Keratinocyte (primary cell): Measurements from ENCODE around the gene SLC19A1. TPM values are rescaled to one million over a fixed set of nuclear protein-coding genes. Genes with fewer than 3 reads are reported as not detected.

ENCODE experiments used
- DNase-seq: peaks from one replicate; pipeline ENCODE4 v3.0.0-alpha.2; 2011; ENCODE audit warnings: low read depth, missing footprints, low spot score
- FAIRE-seq: peaks from 2 replicates; lab custom pipeline; 2011; peaks lifted over from hg19 to GRCh38; lab: Jason Lieb, UNC
- H2AFZ ChIP-seq: 2 replicates; pipeline ENCODE4 v1.6.0; 2012; ENCODE audit warnings: low read length, control low read depth, inconsistent platforms; ENCODE audit not compliant: control insufficient read depth
- H3K27ac ChIP-seq: 2 replicates; pipeline ENCODE4 v1.5.1; 2011; ENCODE audit warnings: low read length; ENCODE audit not compliant: control insufficient read depth, insufficient read depth
- H3K27me3 ChIP-seq: 3 replicates; pipeline ENCODE4 v1.6.0; 2011; ENCODE audit warnings: low read length; ENCODE audit not compliant: control insufficient read depth, insufficient read depth; ENCODE audit errors: extremely low read depth
- H3K36me3 ChIP-seq, 2 experiments: 2 replicates in 1 of 2; 3 replicates in 1 of 2; pipeline ENCODE4 v1.5.1; 2011; ENCODE audit warnings: low read length in 2 of 2, mild to moderate bottlenecking in 1 of 2; ENCODE audit not compliant: control insufficient read depth in 2 of 2, insufficient read depth in 2 of 2; ENCODE audit errors: extremely low read depth in 1 of 2
- H3K4me1 ChIP-seq: 3 replicates; pipeline ENCODE4 v1.5.1; 2011; ENCODE audit warnings: low read length; ENCODE audit not compliant: control insufficient read depth, insufficient read depth; ENCODE audit errors: extremely low read depth
- H3K4me2 ChIP-seq: 3 replicates; pipeline ENCODE4 v1.6.0; 2011; ENCODE audit warnings: low read depth, low read length; ENCODE audit not compliant: control insufficient read depth, insufficient read depth; ENCODE audit errors: extremely low read depth
- H3K4me3 ChIP-seq, 3 experiments: fragments of 200-600 bp in 1 of 3; sonication (generic) in 1 of 3; 2 replicates in 2 of 3; 3 replicates in 1 of 3; pipeline ENCODE4 v1.5.1; 2011 to 2016; ENCODE audit warnings: low read length in 3 of 3, mild to moderate bottlenecking in 3 of 3, control low read depth in 2 of 3, inconsistent platforms in 1 of 3, low read depth in 1 of 3, mixed read lengths in 1 of 3, mixed run types in 1 of 3, moderate library complexity in 1 of 3; ENCODE audit not compliant: control insufficient read depth in 2 of 3, insufficient read depth in 2 of 3; ENCODE audit errors: extremely low read depth in 1 of 3
- H3K79me2 ChIP-seq: 2 replicates; pipeline ENCODE4 v1.6.0; 2012; ENCODE audit warnings: low read length; ENCODE audit not compliant: control insufficient read depth, insufficient read depth
- H3K9ac ChIP-seq: 3 replicates; pipeline ENCODE4 v1.6.0; 2011; ENCODE audit warnings: low read length; ENCODE audit not compliant: control insufficient read depth, insufficient read depth; ENCODE audit errors: extremely low read depth
- H3K9me1 ChIP-seq: 3 replicates; pipeline ENCODE4 v1.6.0; 2011; ENCODE audit warnings: low read length; ENCODE audit not compliant: control insufficient read depth, insufficient read depth; ENCODE audit errors: extremely low read depth
- H3K9me3 ChIP-seq: 2 replicates; pipeline ENCODE4 v1.5.1; 2012; ENCODE audit warnings: low read depth, low read length; ENCODE audit not compliant: control insufficient read depth
- H4K20me1 ChIP-seq: 3 replicates; pipeline ENCODE4 v1.6.0; 2011; ENCODE audit warnings: low read length; ENCODE audit not compliant: control insufficient read depth, insufficient read depth; ENCODE audit errors: extremely low read depth
- EZH2 ChIP-seq: IDR thresholded peaks from one replicate; pipeline ENCODE4 v1.6.1; 2012; ENCODE audit warnings: inconsistent platforms, mild to moderate bottlenecking, low read length, moderate library complexity
- dilution Hi-C: fragments of 300-500 bp; cut with MboI; formaldehyde crosslinking; loops from one replicate; pipeline ENCODE4 v1.7.0; 2020; ENCODE audit warnings: low sequenced_read_pairs; ENCODE audit not compliant: extremely low pct_ligation_motif_present
- polyA plus RNA-seq, 5 experiments: library from polyadenylated mRNA; depleted of rRNA in 3 of 5; stranded (reverse) in 3 of 5; stranded (forward) in 1 of 5; unstranded in 1 of 5; fragments of >200 nt; gene quantifications; 1 replicate in 1 of 5; 2 replicates in 3 of 5; 3 replicates in 1 of 5; pipeline versions ENCODE4 v1.2.1 to v1.2.3, GENCODE V29; 2011 to 2012; ENCODE audit warnings: missing spikeins in 2 of 5, low read depth in 1 of 5, low replicate concordance in 1 of 5
- TF ChIP-seq, protein P1 (sequence below), 3 experiments: IDR thresholded peaks in 1 of 3; conservative IDR thresholded peaks in 1 of 3; optimal IDR thresholded peaks in 1 of 3; 2 replicates in 2 of 3; 3 replicates in 1 of 3; pipeline versions ENCODE3 to v1.5.1; 2011; ENCODE audit warnings: low read length in 3 of 3, mild to moderate bottlenecking in 3 of 3, moderate library complexity in 2 of 3, control low read depth in 1 of 3, inconsistent platforms in 1 of 3; ENCODE audit not compliant: insufficient read depth in 2 of 3; ENCODE audit errors: extremely low read depth in 1 of 3

The SLC19A1 gene
- polyA plus RNA-seq, 1 donor (not counting 4 experiments of a cell fraction or from before 2014, with no cell fraction given) = 3.8 TPM

DNA sequence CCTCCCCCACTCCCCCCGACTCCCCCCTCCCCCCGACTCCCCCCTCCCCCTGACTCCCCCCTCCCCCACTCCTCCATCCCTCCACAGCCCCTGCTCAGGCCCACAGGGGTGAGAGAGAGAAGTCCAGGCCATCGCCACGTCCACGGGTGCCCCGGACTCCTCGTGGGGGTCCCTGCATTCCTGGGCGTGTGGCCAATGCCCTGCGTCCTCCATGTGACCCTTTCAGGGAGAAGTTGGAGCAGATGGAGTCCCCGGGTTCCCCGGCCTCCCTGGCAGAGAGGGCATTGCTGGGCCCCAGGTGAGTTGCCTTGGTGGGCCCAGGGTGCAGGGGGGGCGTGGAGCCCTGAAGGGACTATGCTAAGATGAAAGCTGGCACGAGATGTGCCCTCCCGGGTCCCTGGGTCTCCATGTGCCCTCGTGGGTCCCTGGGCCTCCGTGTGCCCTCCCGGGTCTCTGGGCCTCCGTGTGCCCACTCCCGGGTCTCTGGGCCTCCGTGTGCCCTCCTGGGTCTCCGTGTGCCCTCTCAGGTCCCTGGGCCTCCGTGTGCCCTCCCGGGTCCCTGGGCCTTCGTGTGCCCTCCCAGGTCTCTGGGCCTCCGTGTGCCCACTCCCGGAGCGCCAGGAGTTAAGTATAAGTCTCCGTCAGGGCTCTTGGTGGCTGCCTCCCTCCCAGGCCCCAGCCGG is 52.0 kb downstream of the SLC19A1 start:
- no peak for FAIRE-seq
- H3K27ac ChIP-seq = no peak overlapping the region
- dilution Hi-C loops = no loop called here

DNA sequence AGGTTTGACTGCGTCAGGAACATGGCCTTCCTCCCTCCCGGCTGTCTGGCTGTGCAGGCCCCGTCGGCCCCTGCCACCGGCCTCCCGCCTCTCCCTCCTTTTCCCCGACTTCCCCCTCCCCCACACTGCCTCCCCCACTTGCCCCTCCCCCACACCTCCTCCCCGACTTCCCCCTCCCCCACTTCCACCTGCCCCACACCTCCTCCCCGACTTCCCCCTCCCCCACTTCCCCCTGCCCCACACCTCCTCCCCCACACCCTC is 52.6 kb downstream of the SLC19A1 start:
- Histone ChIP-seq H3K27me3 (no peaks in the 10 kb centered on the region), H3K9ac (no peak overlapping the region), H3K9me3 (no peaks in the 10 kb centered on the region), H3K36me3 (peaks cover 0 to 5% of the 10 kb centered on the region in 2 experiments), H3K79me2 (no peaks in the 10 kb centered on the region), H2AFZ (no peak overlapping the region), H3K27ac (no peak overlapping the region), H3K9me1 (no peaks in the 10 kb centered on the region), H3K4me3 (no peak overlapping the region), H4K20me1 (no peaks in the 10 kb centered on the region), H3K4me2 (no peak overlapping the region), H3K4me1 (no peaks in the 10 kb centered on the region)
- dilution Hi-C loops = no loop called here
- TF ChIP-seq EZH2 = no peak
- TF ChIP-seq, protein P1, sequence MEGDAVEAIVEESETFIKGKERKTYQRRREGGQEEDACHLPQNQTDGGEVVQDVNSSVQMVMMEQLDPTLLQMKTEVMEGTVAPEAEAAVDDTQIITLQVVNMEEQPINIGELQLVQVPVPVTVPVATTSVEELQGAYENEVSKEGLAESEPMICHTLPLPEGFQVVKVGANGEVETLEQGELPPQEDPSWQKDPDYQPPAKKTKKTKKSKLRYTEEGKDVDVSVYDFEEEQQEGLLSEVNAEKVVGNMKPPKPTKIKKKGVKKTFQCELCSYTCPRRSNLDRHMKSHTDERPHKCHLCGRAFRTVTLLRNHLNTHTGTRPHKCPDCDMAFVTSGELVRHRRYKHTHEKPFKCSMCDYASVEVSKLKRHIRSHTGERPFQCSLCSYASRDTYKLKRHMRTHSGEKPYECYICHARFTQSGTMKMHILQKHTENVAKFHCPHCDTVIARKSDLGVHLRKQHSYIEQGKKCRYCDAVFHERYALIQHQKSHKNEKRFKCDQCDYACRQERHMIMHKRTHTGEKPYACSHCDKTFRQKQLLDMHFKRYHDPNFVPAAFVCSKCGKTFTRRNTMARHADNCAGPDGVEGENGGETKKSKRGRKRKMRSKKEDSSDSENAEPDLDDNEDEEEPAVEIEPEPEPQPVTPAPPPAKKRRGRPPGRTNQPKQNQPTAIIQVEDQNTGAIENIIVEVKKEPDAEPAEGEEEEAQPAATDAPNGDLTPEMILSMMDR (optimal IDR thresholded peaks at IDR 0.05 in 1 of 3, IDR thresholded peaks at IDR 0.05 in 1 of 3, conservative IDR thresholded peaks at IDR 0.05 in 1 of 3; ENCODE audit: extremely low read depth in 1 of 3, insufficient read depth in 2 of 3, low read length in 3 of 3) = no peak
- no peak for FAIRE-seq
- DNase-seq = no peak

More for the DNA sequence above, 52.0 kb downstream of the SLC19A1 start:
- H4K20me1 ChIP-seq = no peaks in the 10 kb centered on the region
- no peak overlapping the region for H3K4me2 ChIP-seq
- H3K9me1 ChIP-seq = no peaks in the 10 kb centered on the region
- H3K4me3 ChIP-seq = no peak overlapping the region
- no peak overlapping the region for H3K9ac ChIP-seq
- no peaks in the 10 kb centered on the region for H3K9me3 ChIP-seq
- H3K79me2 ChIP-seq = no peaks in the 10 kb centered on the region
- no peak overlapping the region for H2AFZ ChIP-seq
- no peak for DNase-seq
- no peaks in the 10 kb centered on the region for H3K27me3 ChIP-seq
- H3K36me3 ChIP-seq = peaks cover 0 to 5% of the 10 kb centered on the region in 2 experiments
- H3K4me1 ChIP-seq = no peaks in the 10 kb centered on the region
- no peak for TF ChIP-seq EZH2
- TF ChIP-seq, protein P1 (optimal IDR thresholded peaks at IDR 0.05 in 1 of 3, IDR thresholded peaks at IDR 0.05 in 1 of 3, conservative IDR thresholded peaks at IDR 0.05 in 1 of 3; ENCODE audit: extremely low read depth in 1 of 3, insufficient read depth in 2 of 3, low read length in 3 of 3) = no peak
